GM23248 (cell line): Measurements from ENCODE around the gene CCDC73. TPM values are rescaled to one million over a fixed set of nuclear protein-coding genes. Genes with fewer than 3 reads are reported as not detected.
A peak's percentile ranks its signal among the peaks of the same experiment; 100 is the strongest.
"Not testable (repeated sequence)": the region's sequence is repeated elsewhere in the genome, so short reads cannot be mapped to it uniquely, and the experiment has no call there.

Source experiments
- DNase-seq: peaks from one replicate; pipeline ENCODE4 v3.0.0-alpha.2; 2015
- H2AFZ ChIP-seq: fragments of 200-600 bp; sonication (generic); 2 replicates; pipeline ENCODE4 v1.6.1; 2016; ENCODE audit warnings: antibody characterized with exemption
- H3F3A ChIP-seq: fragments of 200-600 bp; sonication (generic); 2 replicates; pipeline ENCODE4 v1.6.1; 2016; ENCODE audit warnings: mild to moderate bottlenecking, antibody characterized with exemption, mixed run types; ENCODE audit not compliant: insufficient read depth
- H3K27ac ChIP-seq: fragments of 200-600 bp; sonication (generic); 2 replicates; pipeline ENCODE4 v1.5.1; 2016; ENCODE audit warnings: mild to moderate bottlenecking
- H3K27me3 ChIP-seq: fragments of 200-600 bp; sonication (generic); replicated peaks from 2 replicates; pipeline ENCODE4 v1.6.1; 2016; ENCODE audit warnings: mild to moderate bottlenecking; ENCODE audit not compliant: insufficient read depth
- H3K36me3 ChIP-seq: fragments of 200-600 bp; sonication (generic); 2 replicates; pipeline ENCODE4 v1.6.1; 2016; ENCODE audit warnings: low read depth, mild to moderate bottlenecking
- H3K4me1 ChIP-seq: fragments of 200-600 bp; sonication (generic); 2 replicates; pipeline ENCODE4 v1.6.1; 2016; ENCODE audit warnings: mild to moderate bottlenecking; ENCODE audit not compliant: insufficient read depth
- H3K4me2 ChIP-seq: fragments of 200-600 bp; sonication (generic); one replicate; pipeline ENCODE4 v1.6.1; 2016; ENCODE audit warnings: mild to moderate bottlenecking; ENCODE audit not compliant: unreplicated experiment
- H3K4me3 ChIP-seq: fragments of 200-600 bp; sonication (generic); 2 replicates; pipeline ENCODE4 v1.5.1; 2016; ENCODE audit warnings: mild to moderate bottlenecking
- H3K79me2 ChIP-seq: fragments of 200-600 bp; sonication (generic); 2 replicates; pipeline ENCODE4 v1.6.1; 2016; ENCODE audit warnings: mild to moderate bottlenecking; ENCODE audit not compliant: insufficient read depth
- H3K9ac ChIP-seq: fragments of 200-600 bp; sonication (generic); 2 replicates; pipeline ENCODE4 v1.6.1; 2016; ENCODE audit warnings: mild to moderate bottlenecking
- H3K9me2 ChIP-seq: fragments of 200-600 bp; sonication (generic); 2 replicates; pipeline ENCODE4 v1.6.1; 2016; ENCODE audit warnings: mixed run types, mild to moderate bottlenecking, moderate library complexity; ENCODE audit not compliant: insufficient read depth
- H3K9me3 ChIP-seq: fragments of 200-600 bp; sonication (generic); one replicate; pipeline ENCODE4 v1.6.1; 2017; ENCODE audit warnings: low read depth
- H4K20me1 ChIP-seq: fragments of 200-600 bp; sonication (generic); 2 replicates; pipeline ENCODE4 v1.6.0; 2016; ENCODE audit not compliant: insufficient read depth
- EZH2 ChIP-seq: fragments of 200-600 bp; sonication (generic); IDR thresholded peaks from 2 replicates; pipeline ENCODE4 v1.6.1; 2018; ENCODE audit warnings: antibody characterized with exemption, mild to moderate bottlenecking; ENCODE audit not compliant: insufficient read depth, poor library complexity, severe bottlenecking
- EZH2phosphoT487 ChIP-seq: fragments of 200-600 bp; sonication (generic); IDR thresholded peaks from 2 replicates; pipeline ENCODE4 v1.6.1; 2018; ENCODE audit warnings: antibody characterized with exemption, moderate library complexity, mild to moderate bottlenecking, low read depth; ENCODE audit not compliant: insufficient read depth
- WGBS, 2 experiments: methylation state at CpG; one replicate each; pipeline ENCODE4 v1.1.6; 2015 to 2017; ENCODE audit warnings: low lambda C conversion rate in 2 of 2, low coverage in 1 of 2; ENCODE audit errors: missing lambda C conversion rate in 2 of 2; 5-methylcytosine and 5-hydroxymethylcytosine counted together
- in situ Hi-C: fragments of 300-500 bp; cut with MboI; formaldehyde crosslinking; loops from 2 replicates; pipeline ENCODE4 v1.15.0; 2020
- polyA plus RNA-seq: library from polyadenylated mRNA; unstranded; fragments of >200 nt; fragmentation: Nextera tagmentation; extraction: Ambion mirVana; gene quantifications from 2 replicates; pipeline ENCODE4 v1.2.1, GENCODE V29; 2016
- total RNA-seq: library from RNA; depleted of rRNA; stranded (reverse); fragments of >200 nt; shearing (Covaris generic); gene quantifications from 2 replicates; pipeline ENCODE4 v1.2.3, GENCODE V29; 2014

CCDC73 gene
- total and polyA plus RNA-seq, 2 experiments from 2014 or later, result not detected

DNA sequence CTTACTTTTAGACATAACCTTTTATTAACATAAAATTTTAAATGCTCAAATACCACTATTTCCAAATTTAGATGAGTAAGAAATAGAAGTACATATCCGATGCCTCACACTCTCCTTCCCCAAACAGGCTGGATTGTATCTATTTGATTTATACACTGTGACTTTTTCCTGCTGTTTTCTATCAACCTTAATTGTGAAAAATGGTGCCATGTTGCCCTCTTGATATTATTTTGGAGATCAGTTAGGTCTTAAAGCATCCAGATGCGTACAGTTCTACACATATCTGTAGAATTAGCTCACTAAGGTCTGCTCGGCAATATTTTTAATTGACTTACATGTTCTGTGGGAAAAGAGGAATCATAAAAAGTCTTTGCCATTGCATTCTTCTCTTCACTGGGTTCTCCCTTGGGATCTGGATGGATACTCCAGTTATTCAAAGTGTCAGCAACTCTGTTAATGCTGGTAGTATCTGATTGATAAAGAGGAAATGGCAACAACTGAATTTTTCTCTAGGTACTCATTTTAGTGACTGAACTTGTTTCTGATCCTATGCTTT lies 183.6 kb downstream of the CCDC73 start:
- WGBS, 2 experiments, result 37 to 49% methylated on average over 3 of the region's 3 CpGs
- no peak for DNase-seq
- TF ChIP-seq EZH2, result no peak
- no peak for TF ChIP-seq EZH2phosphoT487
- H3K27me3 ChIP-seq, result no peaks in the 10 kb centered on the region
- no peaks in the 10 kb centered on the region for H4K20me1 ChIP-seq
- no peaks in the 10 kb centered on the region for H3K9me2 ChIP-seq
- H3K36me3 ChIP-seq, result peaks cover 7% of the 10 kb centered on the region; the same call in 1 of the 2 replicates
- no peak overlapping the region for H3K4me2 ChIP-seq
- H3F3A ChIP-seq, result 0 out of 2 replicates have a peak, but pooled peaks cover 5% of the 10 kb centered on the region
- no peak overlapping the region for H3K4me3 ChIP-seq
- H3K27ac ChIP-seq, result no peak overlapping the region
- no peak overlapping the region for H2AFZ ChIP-seq
- in situ Hi-C loops, result no loop called here
- no peaks in the 10 kb centered on the region for H3K79me2 ChIP-seq
- no peaks in the 10 kb centered on the region for H3K4me1 ChIP-seq
- H3K9ac ChIP-seq, result no peak overlapping the region
- H3K9me3 ChIP-seq, result no peaks in the 10 kb centered on the region

DNA sequence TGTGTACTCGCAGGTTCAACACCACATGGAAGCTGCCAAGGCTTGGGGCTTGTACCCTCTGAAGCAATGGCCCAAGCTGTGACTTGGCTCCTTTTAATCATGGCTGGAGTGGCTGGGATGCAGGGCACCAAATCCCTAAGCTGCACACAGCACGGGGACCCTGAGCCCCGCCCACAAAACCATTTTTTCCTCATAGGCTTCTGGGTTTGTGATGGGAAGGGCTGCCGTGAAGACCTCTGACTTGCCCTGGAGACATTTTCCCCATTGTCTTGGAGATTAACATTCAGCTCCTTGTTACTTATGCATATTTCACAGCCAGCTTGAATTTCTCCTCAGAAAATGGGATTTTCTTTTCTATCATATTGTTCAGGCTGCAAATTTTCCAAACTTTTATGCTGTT lies 185.6 kb downstream of the CCDC73 start:
- H3F3A ChIP-seq, H3K9ac ChIP-seq, DNase-seq, H4K20me1 ChIP-seq, in situ Hi-C loops, H2AFZ ChIP-seq, H3K9me3 ChIP-seq, H3K4me2 ChIP-seq, H3K4me3 ChIP-seq, H3K79me2 ChIP-seq, H3K4me1 ChIP-seq, H3K27me3 ChIP-seq, H3K9me2 ChIP-seq, H3K27ac ChIP-seq: not testable (repeated sequence)
- H3K36me3 ChIP-seq, result peaks cover 24% of the 10 kb centered on the region
- 96 to 100% methylated on average over 4 of the region's 4 CpGs for WGBS, 2 experiments

DNA sequence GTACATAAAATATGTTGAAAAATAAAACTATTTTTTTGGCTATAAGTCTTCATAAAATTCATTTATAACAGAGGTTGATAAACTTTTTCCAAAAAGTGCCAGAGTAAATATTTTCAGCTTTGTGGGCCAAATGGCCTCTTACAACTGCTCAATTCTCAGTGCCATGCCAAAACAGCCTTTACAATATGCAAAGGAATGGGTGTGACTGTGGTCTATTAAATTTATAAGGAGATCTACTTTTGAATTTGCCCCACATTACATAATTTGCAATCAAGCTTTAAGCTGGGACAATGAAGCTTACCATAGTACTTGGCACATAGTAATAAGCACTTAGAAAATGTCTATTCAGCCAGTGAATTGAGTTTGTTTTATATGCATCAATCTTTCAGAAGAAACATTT lies 188.2 kb downstream of the CCDC73 start:
- Histone ChIP-seq H3K27me3 (no peaks in the 10 kb centered on the region), H2AFZ (no peak overlapping the region), H3K36me3 (peaks cover 45% of the 10 kb centered on the region), H3K9ac (no peak overlapping the region), H3K9me2 (no peaks in the 10 kb centered on the region), H3K27ac (no peak overlapping the region), H3K4me3 (no peak overlapping the region), H3K4me1 (no peaks in the 10 kb centered on the region), H3F3A (0 out of 2 replicates have a peak, but pooled peaks cover 5% of the 10 kb centered on the region), H3K9me3 (no peaks in the 10 kb centered on the region), H3K4me2 (no peak overlapping the region), H4K20me1 (no peaks in the 10 kb centered on the region), H3K79me2 (no peaks in the 10 kb centered on the region)
- in situ Hi-C loops, result no loop called here
- DNase-seq, result no peak
- TF ChIP-seq EZH2 (no peak), EZH2phosphoT487 (no peak)

DNA sequence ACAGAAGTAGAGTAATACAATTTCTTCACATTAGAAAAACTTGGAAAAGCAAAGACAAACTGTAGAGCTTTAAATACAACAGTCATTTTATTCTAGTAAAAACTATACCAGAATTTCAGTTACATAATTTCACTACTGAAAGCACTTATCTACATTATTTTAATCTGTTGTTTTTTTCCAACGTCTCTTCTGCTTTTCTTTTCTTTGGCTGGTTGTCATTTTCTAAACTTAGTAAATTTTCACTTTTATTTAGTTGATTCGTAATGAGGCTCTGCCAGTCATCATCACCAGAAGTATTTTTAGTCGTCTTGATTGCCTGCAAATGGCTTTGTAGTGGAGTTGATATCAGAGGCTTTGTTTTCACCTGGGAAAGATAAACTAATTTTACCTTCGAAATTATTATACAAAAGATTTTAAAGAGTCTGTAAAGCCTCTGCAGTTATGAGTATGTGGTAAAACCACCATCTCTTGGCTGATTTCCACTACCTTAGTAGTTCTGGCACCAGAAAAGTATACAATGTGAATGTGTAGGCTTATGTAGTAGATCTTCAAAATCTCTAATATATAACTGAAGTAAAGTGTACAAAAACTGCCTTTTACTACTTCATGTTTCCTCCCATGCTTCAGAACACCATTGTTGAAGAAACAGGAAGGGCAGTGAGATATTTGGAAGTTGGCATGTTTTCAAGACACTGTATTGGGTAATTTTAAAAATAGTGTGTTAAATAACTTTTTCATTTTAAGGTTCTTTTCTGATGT lies 191.6 kb downstream of the CCDC73 start:
- no peak overlapping the region for H3K9ac ChIP-seq
- H3K9me2 ChIP-seq, result no peaks in the 10 kb centered on the region
- peaks cover 76% of the 10 kb centered on the region for H3K36me3 ChIP-seq
- H3K27me3 ChIP-seq, result no peaks in the 10 kb centered on the region
- no peak overlapping the region for H3K27ac ChIP-seq
- peak; percentile 45 for DNase-seq
- no peak for TF ChIP-seq EZH2
- H2AFZ ChIP-seq, result no peak overlapping the region
- H3F3A ChIP-seq, result 0 out of 2 replicates have a peak, but pooled peaks cover 8% of the 10 kb centered on the region
- no peaks in the 10 kb centered on the region for H3K9me3 ChIP-seq
- H3K4me2 ChIP-seq, result no peak overlapping the region
- H4K20me1 ChIP-seq, result no peaks in the 10 kb centered on the region
- in situ Hi-C loops, result no loop called here
- peaks cover 15% of the 10 kb centered on the region for H3K79me2 ChIP-seq
- 72 to 76% methylated on average over 4 of the region's 4 CpGs for WGBS, 2 experiments
- no peak overlapping the region for H3K4me3 ChIP-seq
- no peaks in the 10 kb centered on the region for H3K4me1 ChIP-seq

DNA sequence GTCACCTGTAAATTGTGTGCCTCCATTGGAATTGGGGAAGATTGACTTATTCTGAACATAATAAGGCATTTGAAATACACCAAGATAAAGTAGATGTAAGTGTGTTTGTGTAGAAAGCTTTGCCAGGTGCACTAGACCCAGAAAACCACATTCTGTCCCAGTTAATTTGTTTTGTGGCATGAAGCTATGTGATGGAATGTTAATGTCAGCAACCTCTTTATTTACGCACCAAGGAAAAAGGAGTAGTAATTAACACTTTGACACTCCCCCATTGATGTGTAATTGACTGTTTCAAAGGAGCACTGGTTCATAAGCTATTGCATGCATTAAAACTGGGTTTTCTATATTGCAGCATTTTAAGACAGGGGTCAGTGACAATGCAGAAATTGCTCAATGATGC lies 196.5 kb downstream of the CCDC73 start:
- Histone ChIP-seq H3K79me2 (peaks cover 51% of the 10 kb centered on the region), H3F3A (0 out of 2 replicates have a peak, but pooled peaks cover 3% of the 10 kb centered on the region), H3K4me2 (no peak overlapping the region), H3K27me3 (no peaks in the 10 kb centered on the region), H3K9me3 (no peaks in the 10 kb centered on the region), H2AFZ (no peak overlapping the region), H3K36me3 (peaks cover 88% of the 10 kb centered on the region), H3K9ac (no peak overlapping the region), H3K4me1 (no peaks in the 10 kb centered on the region), H3K27ac (no peak overlapping the region), H4K20me1 (no peaks in the 10 kb centered on the region), H3K4me3 (no peak overlapping the region), H3K9me2 (no peaks in the 10 kb centered on the region)
- 93 to 100% methylated on average over 1 of the region's 1 CpG for WGBS, 2 experiments
- no peak for DNase-seq
- in situ Hi-C loops, result no loop called here
- TF ChIP-seq EZH2phosphoT487, result no peak
- no peak for TF ChIP-seq EZH2

DNA sequence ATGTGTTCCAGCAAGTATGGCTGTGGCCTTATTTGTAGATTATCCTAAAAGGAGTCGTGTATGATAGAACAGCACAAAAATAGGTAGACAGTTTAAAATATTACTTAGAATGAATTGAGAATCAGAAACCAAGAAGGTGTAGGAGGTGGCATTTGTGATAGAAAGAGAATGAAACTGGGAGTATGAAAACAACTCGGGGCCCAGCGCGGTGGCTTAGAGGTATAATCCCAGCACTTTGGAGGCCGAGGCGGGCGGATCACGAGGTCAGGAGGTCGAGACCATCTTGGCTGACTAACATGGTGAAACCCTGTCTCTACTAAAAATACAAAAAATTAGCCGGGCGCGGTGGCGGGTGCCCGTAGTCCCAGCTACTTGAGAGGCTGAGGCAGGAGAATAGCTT lies 198.3 kb downstream of the CCDC73 start:
- H3K4me3 ChIP-seq, H3K27me3 ChIP-seq, H3K9me2 ChIP-seq, in situ Hi-C loops, H3K4me1 ChIP-seq, H3K4me2 ChIP-seq, H3K9me3 ChIP-seq, H2AFZ ChIP-seq, DNase-seq, H3K27ac ChIP-seq, H3K9ac ChIP-seq, H4K20me1 ChIP-seq, H3F3A ChIP-seq: not testable (repeated sequence)
- Histone ChIP-seq H3K36me3 (peaks cover 91% of the 10 kb centered on the region), H3K79me2 (peaks cover 69% of the 10 kb centered on the region)
- 95 to 99% methylated on average over 14 of the region's 14 CpGs for WGBS, 2 experiments
